Loucy (cell line): Measurements from ENCODE around the gene TMTC1.

Experiments
- H2AFZ ChIP-seq: fragments of 200-600 bp; sonication (generic); 2 replicates; pipeline ENCODE4 v1.6.0; 2016; ENCODE audit warnings: antibody characterized with exemption, mild to moderate bottlenecking, low read length, moderate library complexity
- H3F3A ChIP-seq: fragments of 200-600 bp; 2 replicates; pipeline ENCODE4 v1.6.0; 2016; ENCODE audit warnings: antibody characterized with exemption, low read depth, mild to moderate bottlenecking
- H3K27me3 ChIP-seq: fragments of 200-600 bp; sonication (generic); 2 replicates; pipeline ENCODE4 v1.6.1; 2014; ENCODE audit warnings: low read length, mild to moderate bottlenecking; ENCODE audit not compliant: insufficient read depth, poor library complexity, severe bottlenecking
- H3K36me3 ChIP-seq: fragments of 200-600 bp; sonication (generic); 2 replicates; pipeline ENCODE4 v1.6.1; 2016; ENCODE audit warnings: low read length; ENCODE audit not compliant: insufficient read depth
- H3K4me1 ChIP-seq: fragments of 200-600 bp; sonication (generic); 2 replicates; pipeline ENCODE4 v1.5.1; 2014; ENCODE audit warnings: low read length, mild to moderate bottlenecking; ENCODE audit not compliant: insufficient read depth, poor library complexity, severe bottlenecking
- H3K4me2 ChIP-seq: fragments of 200-600 bp; sonication (generic); 2 replicates; pipeline ENCODE4 v1.6.0; 2014; ENCODE audit warnings: antibody characterized with exemption, low read length, low read depth, mild to moderate bottlenecking; ENCODE audit not compliant: poor library complexity, severe bottlenecking
- H3K4me3 ChIP-seq: fragments of 200-600 bp; sonication (generic); 2 replicates; pipeline ENCODE4 v1.5.1; 2014; ENCODE audit warnings: low read length, mild to moderate bottlenecking, mixed read lengths; ENCODE audit not compliant: poor library complexity, severe bottlenecking
- H3K79me2 ChIP-seq: fragments of 200-600 bp; sonication (generic); 2 replicates; pipeline ENCODE4 v1.6.1; 2014; ENCODE audit warnings: low read length; ENCODE audit not compliant: insufficient read depth
- H3K9ac ChIP-seq: fragments of 200-600 bp; sonication (generic); 2 replicates; pipeline ENCODE4 v1.6.0; 2014; ENCODE audit warnings: mild to moderate bottlenecking, low read depth, low read length, moderate library complexity; ENCODE audit not compliant: poor library complexity, severe bottlenecking
- H3K9me2 ChIP-seq: fragments of 200-600 bp; sonication (generic); replicated peaks from 2 replicates; pipeline ENCODE4 v1.6.1; 2016; ENCODE audit warnings: low read depth, low read length, mixed read lengths
- H3K9me3 ChIP-seq: fragments of 200-600 bp; sonication (generic); 2 replicates; pipeline ENCODE4 v1.6.1; 2014; ENCODE audit warnings: mild to moderate bottlenecking, antibody characterized with exemption, low read length, low read depth; ENCODE audit not compliant: insufficient read depth
- H4K20me1 ChIP-seq: fragments of 200-600 bp; sonication (generic); 2 replicates; pipeline ENCODE4 v1.6.0; 2014; ENCODE audit warnings: antibody characterized with exemption, low read length, mild to moderate bottlenecking; ENCODE audit not compliant: insufficient read depth, poor library complexity, severe bottlenecking
- EZH2phosphoT487 ChIP-seq: fragments of 200-600 bp; IDR thresholded peaks from 2 replicates; pipeline ENCODE4 v1.6.1; 2018; ENCODE audit warnings: antibody characterized with exemption, mild to moderate bottlenecking, moderate library complexity, borderline replicate concordance
- TF ChIP-seq, protein P1 (sequence below): fragments of 200-600 bp; sonication (generic); conservative IDR thresholded peaks from 2 replicates; pipeline ENCODE4 v1.5.1; 2014; ENCODE audit warnings: mild to moderate bottlenecking, antibody characterized with exemption, low read length

TMTC1 gene

DNA sequence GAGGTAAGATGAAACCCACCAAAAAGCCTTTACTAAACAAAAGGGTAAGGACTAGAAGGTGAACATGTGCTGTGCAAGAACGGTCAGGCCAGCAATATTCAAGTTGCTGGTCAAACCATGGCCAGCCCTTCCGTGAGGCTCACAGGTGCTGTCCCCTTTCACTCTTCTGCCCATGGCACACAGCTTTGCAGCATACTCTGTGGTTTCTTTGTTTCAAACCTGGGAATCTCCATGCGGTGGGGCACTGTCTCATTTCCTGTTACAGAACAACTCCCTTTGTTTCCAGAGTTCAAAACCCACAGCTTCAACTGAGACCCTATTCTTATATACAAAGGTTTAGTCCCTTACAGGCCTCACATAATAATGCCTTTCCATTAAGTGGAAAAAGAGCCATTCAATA lies 284.5 kb downstream of the TMTC1 start:
- Histone ChIP-seq H3F3A (no peaks in the 10 kb centered on the region), H3K9me2 (no peaks in the 10 kb centered on the region), H2AFZ (no peak overlapping the region), H3K9ac (no peak overlapping the region), H3K4me3 (no peak overlapping the region), H3K4me1 (no peaks in the 10 kb centered on the region), H3K36me3 (no peaks in the 10 kb centered on the region), H3K27me3 (no peaks in the 10 kb centered on the region), H4K20me1 (no peaks in the 10 kb centered on the region), H3K79me2 (no peaks in the 10 kb centered on the region), H3K9me3 (no peaks in the 10 kb centered on the region), H3K4me2 (no peak overlapping the region)
- TF ChIP-seq, protein P1, sequence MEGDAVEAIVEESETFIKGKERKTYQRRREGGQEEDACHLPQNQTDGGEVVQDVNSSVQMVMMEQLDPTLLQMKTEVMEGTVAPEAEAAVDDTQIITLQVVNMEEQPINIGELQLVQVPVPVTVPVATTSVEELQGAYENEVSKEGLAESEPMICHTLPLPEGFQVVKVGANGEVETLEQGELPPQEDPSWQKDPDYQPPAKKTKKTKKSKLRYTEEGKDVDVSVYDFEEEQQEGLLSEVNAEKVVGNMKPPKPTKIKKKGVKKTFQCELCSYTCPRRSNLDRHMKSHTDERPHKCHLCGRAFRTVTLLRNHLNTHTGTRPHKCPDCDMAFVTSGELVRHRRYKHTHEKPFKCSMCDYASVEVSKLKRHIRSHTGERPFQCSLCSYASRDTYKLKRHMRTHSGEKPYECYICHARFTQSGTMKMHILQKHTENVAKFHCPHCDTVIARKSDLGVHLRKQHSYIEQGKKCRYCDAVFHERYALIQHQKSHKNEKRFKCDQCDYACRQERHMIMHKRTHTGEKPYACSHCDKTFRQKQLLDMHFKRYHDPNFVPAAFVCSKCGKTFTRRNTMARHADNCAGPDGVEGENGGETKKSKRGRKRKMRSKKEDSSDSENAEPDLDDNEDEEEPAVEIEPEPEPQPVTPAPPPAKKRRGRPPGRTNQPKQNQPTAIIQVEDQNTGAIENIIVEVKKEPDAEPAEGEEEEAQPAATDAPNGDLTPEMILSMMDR, result no peak
- TF ChIP-seq EZH2phosphoT487, result no peak

DNA sequence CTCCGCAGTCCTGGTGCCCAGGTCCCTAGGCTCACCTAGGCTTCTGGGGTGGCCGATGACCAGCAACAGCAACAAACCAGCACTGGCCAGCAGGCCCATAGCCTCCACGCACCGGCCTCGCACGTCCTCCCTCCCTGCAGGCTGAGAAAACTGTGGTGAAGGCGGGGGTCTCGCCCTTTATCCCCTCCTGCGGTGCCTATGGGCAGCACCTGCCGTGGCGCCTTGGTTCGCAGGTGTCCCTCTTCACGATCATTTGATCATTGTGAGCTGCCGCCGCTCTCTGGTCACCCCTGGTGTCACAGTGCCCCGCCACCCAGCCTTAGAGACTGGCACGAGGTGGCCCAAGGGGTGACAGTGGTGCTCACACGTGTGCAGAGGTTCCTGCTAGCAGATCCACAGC lies 286.2 kb downstream of the TMTC1 start, which contains the start of gene OVCH1:
TSS of gene OVCH1 (minus strand) at position 99 of the 400 bp plus-strand sequence. CDS start at position 99, 0 bp downstream.
- Histone ChIP-seq H3K4me2 (no peak within 1 kb of the TSS), H3K9ac (no peak within 1 kb of the TSS), H3K27me3 (no peaks in the 10 kb centered on the region), H2AFZ (no peak within 1 kb of the TSS), H3K9me2 (no peaks in the 10 kb centered on the region), H3K4me3 (no peak within 1 kb of the TSS), H3K36me3 (no peaks in the 10 kb centered on the region), H4K20me1 (no peaks in the 10 kb centered on the region), H3K9me3 (no peaks in the 10 kb centered on the region), H3F3A (no peaks in the 10 kb centered on the region), H3K4me1 (no peaks in the 10 kb centered on the region), H3K79me2 (no peaks in the 10 kb centered on the region)
- TF ChIP-seq, protein P1, result no peak

DNA sequence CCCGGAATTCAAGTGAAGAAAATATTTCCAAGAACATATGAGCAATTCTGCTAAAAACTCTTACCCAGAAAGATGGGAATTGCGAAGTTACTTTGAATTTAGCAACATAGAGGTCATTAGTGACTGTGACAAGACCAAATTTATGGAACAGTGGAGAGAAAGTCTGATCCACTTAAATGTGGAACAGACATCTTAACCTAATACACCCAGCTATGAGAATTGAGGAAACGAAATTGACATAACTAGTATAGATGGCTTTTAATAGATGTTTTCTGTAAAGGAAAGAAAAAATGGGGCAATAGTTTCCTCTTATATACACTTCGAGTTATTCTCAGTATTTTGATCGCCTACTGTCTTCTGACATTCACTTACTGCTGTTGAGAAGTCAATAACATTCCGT lies 290.9 kb downstream of the TMTC1 start:
- Histone ChIP-seq H3K4me2 (no peak overlapping the region), H2AFZ (no peak overlapping the region), H3K36me3 (no peaks in the 10 kb centered on the region), H3K9me2 (no peaks in the 10 kb centered on the region), H3K9ac (no peak overlapping the region), H3K27me3 (no peaks in the 10 kb centered on the region), H3F3A (no peaks in the 10 kb centered on the region), H3K9me3 (no peaks in the 10 kb centered on the region), H4K20me1 (no peaks in the 10 kb centered on the region), H3K4me3 (no peak overlapping the region), H3K4me1 (no peaks in the 10 kb centered on the region), H3K79me2 (no peaks in the 10 kb centered on the region)
- TF ChIP-seq EZH2phosphoT487, result no peak
- TF ChIP-seq, protein P1, result no peak
